ENCODE data around the gene VAMP4. TPM values are rescaled to one million over a fixed set of nuclear protein-coding genes. Genes with fewer than 3 reads are reported as not detected.

Gene VAMP4
- total RNA-seq, 1 experiment from 2014 or later: 4.2 TPM

DNA sequence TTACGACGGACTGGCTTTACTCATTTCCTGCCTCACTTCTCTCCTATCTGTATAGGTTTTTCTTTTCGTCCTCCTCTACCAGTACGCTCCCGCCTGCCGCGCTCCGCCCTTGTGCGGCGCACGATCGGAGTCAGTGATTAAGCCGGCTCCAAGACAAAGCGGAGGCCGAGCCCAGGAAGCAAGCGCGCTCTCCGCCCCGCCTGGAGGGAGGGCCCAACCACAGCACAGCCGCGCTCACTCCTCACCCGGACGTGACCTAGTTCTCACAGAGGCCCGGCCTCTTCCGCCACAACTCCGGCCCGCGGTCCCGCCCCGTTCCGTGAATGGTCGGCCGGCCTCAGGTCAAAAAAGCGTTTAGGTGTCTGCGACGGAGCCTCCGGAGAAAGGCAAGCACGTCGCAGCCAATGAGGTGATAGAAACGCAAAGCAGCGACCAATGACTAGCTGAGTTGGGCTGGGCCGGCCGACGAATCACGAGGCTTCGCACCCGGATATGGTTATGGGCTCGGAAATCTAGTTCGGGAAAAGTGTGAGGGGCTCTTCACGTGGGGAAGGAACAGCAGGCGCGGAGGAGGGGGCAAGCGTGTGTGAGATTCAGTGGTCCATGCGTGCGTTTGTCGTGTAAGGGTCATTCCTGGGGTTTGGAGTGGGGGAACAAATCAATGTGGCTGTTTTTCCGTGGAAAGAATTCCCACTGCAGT, 39.5 kb upstream of the VAMP4 start, which contains the start of gene METTL13:
TSS of gene METTL13 (plus strand) at position 485 of the 700 bp plus-strand sequence. CDS start 308 bp downstream, outside the sequence.
- no peak within 1 kb of the TSS for H4K5ac ChIP-seq (ENCODE audit: insufficient read length, low read depth, low read length)
- H3T11ph ChIP-seq (ENCODE audit: low read length): no peak within 1 kb of the TSS
- no peak within 1 kb of the TSS for H2BK15ac ChIP-seq (ENCODE audit: low read depth, low read length)
- H2BK12ac ChIP-seq (ENCODE audit: insufficient read length, low read depth, low read length): no peak within 1 kb of the TSS
- H2BK120ac ChIP-seq (ENCODE audit: low read depth, low read length, poor library complexity, severe bottlenecking): no peak within 1 kb of the TSS
- H2BK5ac ChIP-seq (ENCODE audit: insufficient read length, low read length): no peak within 1 kb of the TSS
- H4K91ac ChIP-seq (ENCODE audit: insufficient read length, low read depth, low read length): no peak within 1 kb of the TSS
- Mint-ChIP-seq H3K27ac (peak within 1 kb of the TSS; percentile 95 to 98 (median 96)), H3K27me3 (ENCODE audit: low read depth) (no peaks in the 10 kb centered on the region), H3K4me3 (peak within 1 kb of the TSS; percentile 88 to 96), H3K4me1 (peaks cover 13 to 18% of the 10 kb centered on the region in 2 experiments), H3K9me3 (peaks cover 0 to 2% of the 10 kb centered on the region in 2 experiments; a peak in 1 of 5 replicates), H3K36me3 (ENCODE audit: insufficient read depth in 1 of 3, low read depth in 3 of 3) (peaks cover 12 to 39% (median 36%) of the 10 kb centered on the region in 3 experiments; a peak in 6 of 7 replicates)
- H2AK5ac ChIP-seq (ENCODE audit: insufficient read length, low read length): no peak within 1 kb of the TSS
- peaks cover 3% of the 10 kb centered on the region for H3K23me2 ChIP-seq (ENCODE audit: insufficient read length, low read depth, low read length, poor library complexity, severe bottlenecking)
- H4K20me1 ChIP-seq (ENCODE audit: control insufficient read depth, insufficient read depth, insufficient read length): no peaks in the 10 kb centered on the region
- peak within 1 kb of the TSS; percentile 73 for H3K9ac ChIP-seq (ENCODE audit: extremely low read depth, insufficient read length, low read length)
- no peak within 1 kb of the TSS for H2BK20ac ChIP-seq (ENCODE audit: low read depth, low read length, poor library complexity, severe bottlenecking)
- no peak within 1 kb of the TSS for H3K23ac ChIP-seq (ENCODE audit: insufficient read length, low read depth, low read length)
- H3K56ac ChIP-seq (ENCODE audit: insufficient read length, low read depth, low read length): no peak within 1 kb of the TSS
- no peaks in the 10 kb centered on the region for H3K4me1 ChIP-seq (ENCODE audit: insufficient read depth, low read length)
- TF ChIP-seq, protein P1, sequence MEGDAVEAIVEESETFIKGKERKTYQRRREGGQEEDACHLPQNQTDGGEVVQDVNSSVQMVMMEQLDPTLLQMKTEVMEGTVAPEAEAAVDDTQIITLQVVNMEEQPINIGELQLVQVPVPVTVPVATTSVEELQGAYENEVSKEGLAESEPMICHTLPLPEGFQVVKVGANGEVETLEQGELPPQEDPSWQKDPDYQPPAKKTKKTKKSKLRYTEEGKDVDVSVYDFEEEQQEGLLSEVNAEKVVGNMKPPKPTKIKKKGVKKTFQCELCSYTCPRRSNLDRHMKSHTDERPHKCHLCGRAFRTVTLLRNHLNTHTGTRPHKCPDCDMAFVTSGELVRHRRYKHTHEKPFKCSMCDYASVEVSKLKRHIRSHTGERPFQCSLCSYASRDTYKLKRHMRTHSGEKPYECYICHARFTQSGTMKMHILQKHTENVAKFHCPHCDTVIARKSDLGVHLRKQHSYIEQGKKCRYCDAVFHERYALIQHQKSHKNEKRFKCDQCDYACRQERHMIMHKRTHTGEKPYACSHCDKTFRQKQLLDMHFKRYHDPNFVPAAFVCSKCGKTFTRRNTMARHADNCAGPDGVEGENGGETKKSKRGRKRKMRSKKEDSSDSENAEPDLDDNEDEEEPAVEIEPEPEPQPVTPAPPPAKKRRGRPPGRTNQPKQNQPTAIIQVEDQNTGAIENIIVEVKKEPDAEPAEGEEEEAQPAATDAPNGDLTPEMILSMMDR (conservative IDR thresholded peaks at IDR 0.05): no peak
- peak within 1 kb of the TSS; percentile 89 for H3K27ac ChIP-seq (ENCODE audit: insufficient read length, low read depth, low read length)
- H3K27me3 ChIP-seq (ENCODE audit: insufficient read depth, low read length): no peaks in the 10 kb centered on the region
- H2AFZ ChIP-seq (ENCODE audit: low read length): peak within 1 kb of the TSS; percentile 43
- no peaks in the 10 kb centered on the region for H3K9me3 ChIP-seq (ENCODE audit: control insufficient read depth, low read depth, low read length)
- peak within 1 kb of the TSS; percentile 90 for H3K4me2 ChIP-seq (ENCODE audit: insufficient read depth, insufficient read length, low read length)
- no peak within 1 kb of the TSS for H3K4ac ChIP-seq (ENCODE audit: low read depth, low read length)
- no CpG with 5 or more reads among the region's 57 CpGs for WGBS (ENCODE audit: extremely low coverage, insufficient read length, low lambda C conversion rate)
- H3K79me1 ChIP-seq (ENCODE audit: insufficient read depth, low read depth, low read length, poor library complexity, severe bottlenecking): peaks cover 5% of the 10 kb centered on the region
- H3K18ac ChIP-seq (ENCODE audit: insufficient read length, low read depth, low read length): peak within 1 kb of the TSS; percentile 66
- H3K14ac ChIP-seq (ENCODE audit: insufficient read depth, low read length): peak within 1 kb of the TSS; percentile 62; the same call in 1 of the 2 replicates
- H3K79me2 ChIP-seq (ENCODE audit: insufficient read depth, low read length): peaks cover 23% of the 10 kb centered on the region
- DNase-seq: peak; percentile 100
- no peak within 1 kb of the TSS for H4K8ac ChIP-seq (replicated peaks; ENCODE audit: insufficient read length, low read depth, low read length)
